Small intestine (tissue), 7 donors: ENCODE data around the gene DLG4. TPM values are rescaled to one million over a fixed set of nuclear protein-coding genes. Genes with fewer than 3 reads are reported as not detected.

Source experiments
- DNase-seq, 2 donors: peaks; one replicate each; pipeline versions ENCODE4 v3.0.0 to v3.0.0-alpha.2; 2013
- FAIRE-seq: peaks from 2 replicates; lab custom pipeline; 2012; peaks lifted over from hg19 to GRCh38; lab: Jason Lieb, UNC
- H3K27ac ChIP-seq, 3 donors: one replicate each; pipeline ENCODE4 v1.5.1; 2013; ENCODE audit warnings: low read length in 2 of 3, mild to moderate bottlenecking in 2 of 3, control low read depth in 1 of 3, inconsistent platforms in 1 of 3, low read depth in 1 of 3, moderate library complexity in 1 of 3
- H3K27me3 ChIP-seq, 3 donors: one replicate each; pipeline ENCODE4 v1.6.1; 2013; ENCODE audit warnings: low read length in 3 of 3, inconsistent platforms in 1 of 3; ENCODE audit not compliant: control insufficient read depth in 3 of 3, insufficient read depth in 3 of 3
- H3K36me3 ChIP-seq, 3 donors: one replicate each; pipeline ENCODE4 v1.6.1; 2013; ENCODE audit warnings: low read length in 3 of 3, inconsistent platforms in 1 of 3, low read depth in 1 of 3, mild to moderate bottlenecking in 1 of 3, moderate library complexity in 1 of 3; ENCODE audit not compliant: control insufficient read depth in 3 of 3, insufficient read depth in 2 of 3
- H3K4me1 ChIP-seq, 3 donors: one replicate each; pipeline ENCODE4 v1.6.1; 2013; ENCODE audit warnings: low read length in 2 of 3, inconsistent platforms in 1 of 3, low read depth in 1 of 3, mild to moderate bottlenecking in 1 of 3, moderate library complexity in 1 of 3; ENCODE audit not compliant: control insufficient read depth in 3 of 3, insufficient read depth in 2 of 3
- H3K4me3 ChIP-seq, 3 donors: one replicate each; pipeline ENCODE4 v1.5.1; 2013; ENCODE audit warnings: low read length in 3 of 3, control low read depth in 1 of 3, inconsistent platforms in 1 of 3, low read depth in 1 of 3, mild to moderate bottlenecking in 1 of 3, moderate library complexity in 1 of 3
- H3K9me3 ChIP-seq, 2 donors: one replicate each; pipeline ENCODE4 v1.6.1; 2013; ENCODE audit warnings: low read depth in 1 of 2, low read length in 1 of 2; ENCODE audit not compliant: control insufficient read depth in 2 of 2, insufficient read depth in 1 of 2
- WGBS, 3 donors: extraction: QIAGEN DNeasy Blood & Tissue Kit; methylation state at CpG; one replicate each; pipeline ENCODE4 v1.1.7; 2013; 5-methylcytosine and 5-hydroxymethylcytosine counted together
- polyA plus RNA-seq, 4 donors: library from polyadenylated mRNA; stranded (reverse) in 3 of 4; unstranded in 1 of 4; fragments of 200-250 nt in 3 of 4; fragments of 120-200 nt in 1 of 4; gene quantifications; one replicate each; pipeline versions ENCODE4 v1.2.1 to v1.2.3, GENCODE V29; 2013
- donor health status: healthy with polysubstance abuse.
- donor health status: control.
- donor health status: control.
- donor health status: Bipolar disorder and iron deficiency.
- donor health status: healthy.

Gene DLG4
- polyA plus RNA-seq, 4 donors = 0.67 to 9.2 (median 4.2) TPM

DNA sequence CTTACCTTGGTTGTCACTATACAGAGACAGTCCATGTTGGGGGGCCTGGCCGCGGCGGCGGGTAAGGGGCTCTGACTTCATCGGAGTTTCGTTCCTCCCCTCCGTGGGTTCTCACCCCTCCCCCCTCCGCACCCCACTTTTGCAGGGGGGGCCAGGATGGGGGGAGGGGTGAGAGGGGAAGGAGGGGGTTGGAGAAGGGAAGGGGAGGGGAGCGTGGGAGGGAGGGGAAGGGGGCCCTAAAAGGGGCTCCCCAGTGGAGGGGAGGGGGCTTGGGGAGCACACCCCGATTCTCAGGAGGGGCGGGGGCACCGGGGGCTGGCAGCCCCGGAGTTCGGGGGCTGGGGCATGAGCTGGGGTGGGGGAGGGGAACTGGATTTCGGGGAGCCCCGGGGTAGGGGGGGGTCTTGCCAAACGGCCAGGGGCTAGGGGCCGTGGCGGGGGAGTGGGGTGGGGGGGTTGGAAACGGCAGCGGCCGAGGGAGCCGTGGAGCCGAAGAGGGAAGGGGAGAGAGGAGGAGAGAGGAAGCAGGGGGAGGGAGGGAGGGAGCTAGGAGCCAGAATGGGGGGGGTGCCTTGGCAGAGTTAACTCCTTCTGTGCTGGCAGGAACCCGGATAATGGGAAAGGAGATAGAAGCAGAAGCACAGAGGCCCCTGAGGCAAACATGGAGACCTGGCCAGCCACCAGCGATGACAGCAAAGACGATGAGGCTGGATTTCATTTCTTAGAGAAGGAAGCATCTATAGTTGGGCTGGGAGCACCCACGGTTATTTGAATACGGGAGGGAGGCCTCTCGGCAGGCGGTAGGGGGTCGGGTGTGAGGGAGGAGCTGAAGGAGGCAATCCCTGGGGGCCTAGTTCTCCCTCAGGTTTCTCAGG lies 2.3 kb downstream of the DLG4 start:
- Histone ChIP-seq H3K4me3 (peak overlapping the region in 2 of 3 donors; percentile 17 to 41), H3K9me3 (no peaks in the 10 kb centered on the region), H3K27ac (peak overlapping the region in 2 of 3 donors; percentile 32 to 43), H3K4me1 (peaks cover 0 to 50% (median 12%) of the 10 kb centered on the region in 3 donors), H3K27me3 (peaks cover 0 to 30% (median 0%) of the 10 kb centered on the region in 3 donors), H3K36me3 (peaks cover 3 to 18% (median 4%) of the 10 kb centered on the region in 3 donors)
- WGBS, 3 donors = 6 to 10% (median 8%) methylated on average over 27 to 32 of the region's 32 CpGs
- FAIRE-seq = no peak
- DNase-seq = peak in 1 of 2 donors; percentile 54

GRCh38 chr17:7216242-7217112 lies 3.2 kb downstream of the DLG4 start:
- DNase-seq = no peak
- peaks cover 0 to 44% (median 12%) of the 10 kb centered on the region in 3 donors for H3K4me1 ChIP-seq
- FAIRE-seq = no peak
- WGBS, 3 donors = 35 to 61% (median 51%) methylated on average over 7 of the region's 7 CpGs
- peak overlapping the region in 2 of 3 donors; percentile 17 to 41 for H3K4me3 ChIP-seq
- peaks cover 0 to 9% (median 0%) of the 10 kb centered on the region in 3 donors for H3K36me3 ChIP-seq
- H3K27ac ChIP-seq = peak overlapping the region in 1 of 3 donors; percentile 43
- no peaks in the 10 kb centered on the region for H3K9me3 ChIP-seq
- H3K27me3 ChIP-seq = peaks cover 0 to 37% (median 0%) of the 10 kb centered on the region in 3 donors

DNA sequence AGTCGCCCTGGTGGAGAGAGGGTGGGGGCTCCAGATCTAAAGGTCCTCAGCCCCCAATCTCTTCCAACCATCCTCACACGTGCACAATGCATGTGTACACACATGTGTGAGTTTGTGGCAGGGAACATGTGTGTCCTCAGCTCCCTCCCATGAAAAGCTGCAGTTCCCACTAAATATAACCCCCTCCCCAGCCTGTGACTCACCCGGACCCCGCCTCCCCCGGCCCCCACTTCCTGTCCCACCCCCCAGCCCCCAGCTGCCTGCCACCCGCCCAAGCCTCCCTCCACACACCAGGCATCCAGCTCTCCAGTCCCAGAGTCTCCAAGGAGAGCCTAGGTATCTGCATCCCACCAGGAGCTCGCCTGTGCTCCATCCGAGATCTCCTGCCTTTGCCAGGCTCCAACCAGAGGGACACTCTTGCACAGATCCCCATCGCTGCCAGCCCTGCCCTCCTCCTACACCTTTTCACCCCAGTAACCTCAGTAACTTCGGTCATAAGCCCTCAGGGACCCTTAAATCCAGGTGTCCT lies 3.9 kb downstream of the DLG4 start:
- no peak for FAIRE-seq
- Histone ChIP-seq H3K4me3 (no peak overlapping the region), H3K9me3 (no peaks in the 10 kb centered on the region), H3K27ac (peak overlapping the region in 2 of 3 donors; percentile 35 to 67), H3K36me3 (peaks cover 0 to 2% (median 0%) of the 10 kb centered on the region in 3 donors), H3K4me1 (peaks cover 0 to 36% (median 8%) of the 10 kb centered on the region in 3 donors), H3K27me3 (peaks cover 0 to 43% (median 0%) of the 10 kb centered on the region in 3 donors)
- no peak for DNase-seq
- WGBS, 3 donors = 22 to 44% (median 36%) methylated on average over 10 of the region's 10 CpGs

DNA sequence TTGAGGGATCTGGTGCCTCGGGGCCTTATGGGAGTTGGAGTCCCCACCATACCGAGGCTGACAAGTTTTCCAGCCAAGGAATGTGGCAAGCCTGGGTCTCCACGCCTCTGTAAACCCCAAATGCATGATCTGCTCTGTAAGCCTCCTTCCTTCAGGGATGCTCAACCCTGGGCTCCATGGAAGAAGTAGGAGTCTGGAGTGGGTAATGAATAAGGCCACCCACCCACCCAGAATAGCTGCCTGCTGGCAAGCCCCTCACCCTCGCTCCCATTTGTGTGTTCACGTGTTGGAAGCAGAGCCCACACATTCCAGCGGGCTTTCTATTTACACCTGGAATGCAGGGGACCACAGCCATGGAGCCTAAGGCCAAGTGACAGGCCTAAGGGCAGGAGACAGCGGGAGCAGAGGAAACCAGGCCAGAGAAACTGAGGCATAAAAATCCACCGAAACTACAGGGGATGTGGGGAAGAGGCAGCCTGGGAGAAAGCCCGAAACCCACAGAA lies 4.4 kb downstream of the DLG4 start:
- Histone ChIP-seq H3K27me3 (peaks cover 0 to 49% (median 0%) of the 10 kb centered on the region in 3 donors), H3K27ac (peak overlapping the region in 2 of 3 donors; percentile 35 to 69), H3K36me3 (no peaks in the 10 kb centered on the region), H3K9me3 (no peaks in the 10 kb centered on the region), H3K4me3 (peak overlapping the region in 1 of 3 donors; percentile 35), H3K4me1 (peaks cover 0 to 31% (median 7%) of the 10 kb centered on the region in 3 donors)
- FAIRE-seq (no peak), DNase-seq (no peak)
- 25 to 36% (median 31%) methylated on average over 9 of the region's 9 CpGs for WGBS, 3 donors

DNA sequence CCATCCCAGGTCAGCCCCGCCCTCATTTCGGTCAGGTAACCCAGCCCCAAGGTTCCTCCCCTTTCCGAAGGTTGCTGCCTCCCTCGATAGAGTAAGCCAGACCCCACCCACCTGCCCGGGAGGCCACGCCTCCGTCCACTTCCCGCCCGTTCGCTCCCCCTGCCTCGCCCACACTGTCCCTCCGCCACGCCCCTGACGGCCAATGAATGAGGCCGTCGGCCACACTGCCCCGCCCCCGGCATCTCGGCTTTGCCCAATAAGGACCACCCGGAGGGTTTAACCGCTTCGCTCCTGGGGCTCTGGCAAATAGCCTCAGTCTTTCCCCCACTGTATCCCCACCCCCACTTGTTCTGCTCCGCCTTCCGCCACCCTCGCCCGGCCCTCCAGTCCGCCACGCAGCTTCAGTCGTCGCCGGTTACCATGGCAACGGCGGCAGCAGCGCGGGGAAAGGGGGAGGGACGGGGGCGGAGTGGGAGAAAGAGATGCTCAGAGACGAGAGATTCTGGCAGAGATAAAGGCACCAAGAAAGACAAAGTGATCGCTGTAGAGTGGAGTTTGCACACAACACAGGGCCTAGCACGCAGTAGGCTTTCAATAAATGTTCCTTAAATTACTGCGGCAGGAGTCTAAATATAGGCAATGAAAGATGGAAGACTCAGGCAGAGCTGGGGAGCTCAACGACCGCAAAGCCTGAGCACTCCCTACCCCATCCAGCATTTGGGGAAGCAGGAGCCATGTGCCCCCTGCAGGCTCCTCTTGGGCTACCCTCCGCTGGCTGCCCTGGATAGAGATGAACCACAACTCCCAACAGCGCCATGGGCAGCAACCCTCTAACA lies 5.1 kb downstream of the DLG4 start:
- peak overlapping the region; percentile 8 to 35 (median 31) for H3K4me3 ChIP-seq
- peak overlapping the region in 2 of 3 donors; percentile 35 to 69 for H3K27ac ChIP-seq
- peak; percentile 95 to 96 for DNase-seq
- H3K36me3 ChIP-seq = no peaks in the 10 kb centered on the region
- WGBS, 3 donors = 0 to 1% (median 0%) methylated on average over 42 to 45 of the region's 45 CpGs
- peaks cover 0 to 30% (median 7%) of the 10 kb centered on the region in 3 donors for H3K4me1 ChIP-seq
- no peak for FAIRE-seq
- H3K27me3 ChIP-seq = peaks cover 0 to 54% (median 0%) of the 10 kb centered on the region in 3 donors
- no peaks in the 10 kb centered on the region for H3K9me3 ChIP-seq

DNA sequence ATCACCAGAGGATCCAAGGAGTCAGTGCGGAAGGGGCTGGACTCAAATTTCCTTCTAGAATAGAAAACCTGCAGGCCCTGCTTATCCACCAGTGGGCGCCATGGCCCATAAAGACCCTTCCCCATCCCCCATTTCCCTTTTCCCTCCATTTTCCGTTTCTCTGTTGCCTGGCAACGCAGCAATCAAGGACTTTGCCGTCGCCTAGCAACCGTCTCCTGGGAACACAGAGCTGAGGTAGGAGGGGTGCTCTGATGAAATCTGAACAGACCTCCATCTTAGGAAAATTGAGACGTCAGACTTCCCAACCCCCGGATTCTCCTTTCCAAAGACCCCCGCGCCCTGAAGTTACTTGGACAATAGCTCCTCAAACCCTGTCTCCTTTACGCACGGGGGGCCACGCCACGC lies 5.7 kb downstream of the DLG4 start:
- Histone ChIP-seq H3K9me3 (no peaks in the 10 kb centered on the region), H3K36me3 (no peaks in the 10 kb centered on the region), H3K4me1 (peaks cover 0 to 24% (median 7%) of the 10 kb centered on the region in 3 donors), H3K27me3 (peaks cover 0 to 60% (median 0%) of the 10 kb centered on the region in 3 donors), H3K27ac (peak overlapping the region in 2 of 3 donors; percentile 22 to 69), H3K4me3 (peak overlapping the region in 2 of 3 donors; percentile 31 to 35)
- WGBS, 3 donors = 2% methylated on average over 15 of the region's 15 CpGs
- FAIRE-seq = no peak
- peak; percentile 76 to 87 for DNase-seq

DNA sequence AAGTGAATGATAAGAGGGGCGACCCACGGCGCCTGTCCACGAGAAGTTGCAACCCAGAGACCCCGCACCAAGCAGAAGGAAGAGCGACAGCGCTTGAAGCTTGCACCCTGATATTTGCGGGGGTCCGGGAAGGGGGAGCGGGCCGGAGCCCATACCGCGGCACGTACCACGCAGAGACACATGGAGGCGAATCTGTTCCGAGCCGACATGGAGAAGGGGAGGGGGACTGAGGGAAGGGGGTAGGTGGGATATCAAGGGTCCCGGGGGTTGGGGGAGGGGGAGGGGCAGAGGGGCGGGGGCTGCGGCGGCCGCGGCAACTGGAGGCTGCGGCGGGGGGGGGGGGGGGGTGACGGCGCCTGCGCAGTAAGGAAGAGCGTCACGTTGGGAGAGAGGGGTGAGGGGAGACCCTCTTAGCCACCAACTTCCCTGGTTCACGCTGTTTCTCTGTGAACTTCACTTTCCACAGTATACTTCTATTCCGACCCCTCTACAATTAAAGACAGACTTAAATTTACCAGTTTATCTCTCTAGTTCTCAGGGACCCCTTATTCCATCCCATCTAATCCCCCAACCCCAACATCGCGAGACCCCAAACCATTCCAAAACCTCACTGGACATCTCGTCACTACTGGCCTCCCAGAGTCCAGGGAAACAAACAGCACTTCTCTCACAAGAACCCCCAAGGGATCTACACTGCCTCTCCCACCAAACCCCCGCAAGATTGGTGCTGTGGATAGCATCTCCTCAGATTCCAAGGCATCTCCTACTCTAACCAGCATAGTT lies 8.0 kb downstream of the DLG4 start:
- no peaks in the 10 kb centered on the region for H3K9me3 ChIP-seq
- FAIRE-seq = no peak
- no peak overlapping the region for H3K27ac ChIP-seq
- H3K4me3 ChIP-seq = no peak overlapping the region
- peaks cover 0 to 67% (median 0%) of the 10 kb centered on the region in 3 donors for H3K27me3 ChIP-seq
- WGBS, 3 donors = 30 to 39% (median 30%) methylated on average over 23 to 37 of the region's 37 CpGs
- DNase-seq = no peak
- H3K4me1 ChIP-seq = peaks cover 0 to 14% (median 4%) of the 10 kb centered on the region in 3 donors
- H3K36me3 ChIP-seq = no peaks in the 10 kb centered on the region
